B cell (primary cell): ENCODE results near the gene TANC1. TPM values are rescaled to one million over a fixed set of nuclear protein-coding genes. Genes with fewer than 3 reads are reported as not detected.

ENCODE experiments used
- ATAC-seq: fragments of 200-7000 bp; cut with Tn5 transposase; one replicate; pipeline ENCODE4 v1.10.0; 2021; ENCODE audit warnings: low read depth, mild to moderate bottlenecking, moderate number of reproducible peaks, moderate library complexity
- CTCF ChIA-PET: fragments of 350-600 bp; sonication (Branson Sonifier 250); formaldehyde crosslinking; loops from one replicate; lab custom pipeline; 2021; ENCODE audit warnings: antibody characterized with exemption, inconsistent platforms; lab: Charles Lee
- POLR2A ChIA-PET: fragments of 350-600 bp; sonication (Branson Sonifier 250); formaldehyde crosslinking; loops from one replicate; lab custom pipeline; 2021; ENCODE audit warnings: antibody characterized with exemption; lab: Charles Lee
- DNase-seq: peaks from one replicate; pipeline ENCODE4 v3.0.0; 2013
- H2AFZ ChIP-seq: 2 replicates; pipeline ENCODE4 v1.6.1; 2012; ENCODE audit warnings: mild to moderate bottlenecking, low read depth, low read length; ENCODE audit not compliant: insufficient read depth, poor library complexity, severe bottlenecking
- H3K27ac ChIP-seq, 2 donors: 1 replicate in 1 of 2; 2 replicates in 1 of 2; pipeline ENCODE4 v1.5.1; 2012 to 2013; ENCODE audit warnings: low read length in 2 of 2, mild to moderate bottlenecking in 2 of 2, moderate library complexity in 1 of 2
- H3K27me3 ChIP-seq, 4 experiments: fragments of 200-600 bp in 1 of 4; sonication (generic) in 1 of 4; replicated peaks in 1 of 4; 1 replicate in 2 of 4; 2 replicates in 2 of 4; pipeline versions ENCODE4 v1.6.1 to v1.7.0; 2013 to 2016; ENCODE audit warnings: low read length in 3 of 4, mild to moderate bottlenecking in 2 of 4, mixed read lengths in 1 of 4, moderate library complexity in 1 of 4; ENCODE audit not compliant: insufficient read depth in 4 of 4, control insufficient read depth in 3 of 4; ENCODE audit errors: control extremely low read depth in 1 of 4
- H3K36me3 ChIP-seq, 2 experiments: replicated peaks in 1 of 2; 1 replicate in 1 of 2; 2 replicates in 1 of 2; pipeline versions ENCODE4 v1.6.1 to v1.7.1; 2013; ENCODE audit warnings: low read length in 1 of 2; ENCODE audit not compliant: insufficient read depth in 2 of 2, control insufficient read depth in 1 of 2; ENCODE audit errors: control extremely low read depth in 1 of 2, extremely low read depth in 1 of 2
- H3K4me1 ChIP-seq, 2 donors: fragments of 200-600 bp in 1 of 2; sonication (generic) in 1 of 2; 1 replicate in 1 of 2; 2 replicates in 1 of 2; pipeline versions ENCODE4 v1.5.1 to v1.6.1; 2013 to 2017; ENCODE audit warnings: low read length in 2 of 2; ENCODE audit not compliant: control insufficient read depth in 2 of 2, insufficient read depth in 2 of 2
- H3K4me2 ChIP-seq: replicated peaks from 2 replicates; pipeline ENCODE3; 2012; ENCODE audit warnings: mild to moderate bottlenecking, low read depth, low read length; ENCODE audit not compliant: poor library complexity, severe bottlenecking
- H3K4me3 ChIP-seq, 5 experiments: fragments of 200-600 bp in 1 of 5; sonication (generic) in 1 of 5; 1 replicate in 3 of 5; 2 replicates in 2 of 5; pipeline versions ENCODE4 v1.5.1 to v1.7.0; 2011 to 2016; ENCODE audit warnings: low read length in 4 of 5, mild to moderate bottlenecking in 4 of 5, low read depth in 2 of 5, control low read depth in 1 of 5, moderate library complexity in 1 of 5; ENCODE audit not compliant: insufficient read depth in 1 of 5; ENCODE audit errors: control extremely low read depth in 1 of 5, extremely low read depth in 1 of 5
- H3K79me2 ChIP-seq: fragments of 200-600 bp; sonication (generic); one replicate; pipeline ENCODE4 v1.6.0; 2016; ENCODE audit warnings: low read length; ENCODE audit not compliant: control insufficient read depth, insufficient read depth
- H3K9ac ChIP-seq: fragments of 200-600 bp; sonication (generic); 2 replicates; pipeline ENCODE4 v1.6.1; 2017; ENCODE audit warnings: mild to moderate bottlenecking, low read length, moderate library complexity
- H3K9me3 ChIP-seq, 3 donors: one replicate each; pipeline versions ENCODE4 v1.6.1 to v1.7.1; 2013; ENCODE audit warnings: low read length in 2 of 3; ENCODE audit not compliant: control insufficient read depth in 2 of 3, insufficient read depth in 1 of 3; ENCODE audit errors: control extremely low read depth in 1 of 3
- H4K20me1 ChIP-seq: 2 replicates; pipeline ENCODE4 v1.6.0; 2012; ENCODE audit warnings: mild to moderate bottlenecking, low read length; ENCODE audit not compliant: insufficient read depth, control insufficient read depth, poor library complexity, severe bottlenecking
- H3K27ac Mint-ChIP-seq: one replicate; pipeline ENCODE4 v1.8.0; 2021; ENCODE audit warnings: mixed read lengths
- H3K27me3 Mint-ChIP-seq: one replicate; pipeline ENCODE4 v1.8.0; 2021; ENCODE audit warnings: mixed read lengths
- H3K4me1 Mint-ChIP-seq: one replicate; pipeline ENCODE4 v1.8.0; 2021; ENCODE audit warnings: mixed read lengths
- H3K4me3 Mint-ChIP-seq: one replicate; pipeline ENCODE4 v1.8.0; 2021; ENCODE audit warnings: mixed read lengths
- H3K9me3 Mint-ChIP-seq: one replicate; pipeline ENCODE4 v1.8.0; 2022; ENCODE audit warnings: mixed read lengths; ENCODE audit not compliant: insufficient read depth
- EZH2 ChIP-seq: IDR thresholded peaks from 2 replicates; pipeline ENCODE4 v1.6.1; 2012; ENCODE audit warnings: borderline replicate concordance, low read depth, mild to moderate bottlenecking, moderate library complexity, low read length; ENCODE audit not compliant: insufficient read depth, poor library complexity, severe bottlenecking
- WGBS: methylation state at CpG from one replicate; pipeline ENCODE4 v1.1.5; 2013; ENCODE audit warnings: missing lambda C conversion rate; ENCODE audit not compliant: insufficient coverage; 5-methylcytosine and 5-hydroxymethylcytosine counted together
- intact Hi-C: fragments of 100-400 bp; cut with micrococcal nuclease; formaldehyde crosslinking; loops from one replicate; pipeline ENCODE4 v1.10.0; 2022
- polyA plus RNA-seq: library from polyadenylated mRNA; depleted of rRNA; stranded (reverse); fragments of >200 nt; gene quantifications from 2 replicates; pipeline ENCODE4 v1.2.3, GENCODE V29; 2012
- total RNA-seq, 2 donors: library from RNA; stranded (reverse); fragments of 120-200 nt in 1 of 2; gene quantifications; 1 replicate in 1 of 2; 2 replicates in 1 of 2; pipeline versions ENCODE4 v1.2.3 to v1.2.4, GENCODE V29; 2013 to 2022
- TF ChIP-seq, protein P1 (sequence below): fragments of 200-600 bp; IDR thresholded peaks from one replicate; pipeline ENCODE4 v1.8.0; 2022; ENCODE audit warnings: antibody characterized with exemption, mild to moderate bottlenecking

The TANC1 gene
- total and polyA plus RNA-seq, 2 donors (not counting 1 experiment from before 2014, with no cell fraction given): 0.13 TPM; not detected in 1

- no peaks in the 10 kb centered on the region for H3K4me1 Mint-ChIP-seq
- Histone ChIP-seq H2AFZ (no peak overlapping the region), H3K4me2 (no peak overlapping the region), H3K79me2 (no peaks in the 10 kb centered on the region), H4K20me1 (no peaks in the 10 kb centered on the region), H3K36me3 (no peaks in the 10 kb centered on the region), H3K4me3 (no peak overlapping the region), H3K4me1 (no peaks in the 10 kb centered on the region), H3K9me3 (no peaks in the 10 kb centered on the region), H3K27me3 (no peaks in the 10 kb centered on the region), H3K27ac (no peak overlapping the region), H3K9ac (no peak overlapping the region)
- TF ChIP-seq EZH2: no peak
- TF ChIP-seq, protein P1, sequence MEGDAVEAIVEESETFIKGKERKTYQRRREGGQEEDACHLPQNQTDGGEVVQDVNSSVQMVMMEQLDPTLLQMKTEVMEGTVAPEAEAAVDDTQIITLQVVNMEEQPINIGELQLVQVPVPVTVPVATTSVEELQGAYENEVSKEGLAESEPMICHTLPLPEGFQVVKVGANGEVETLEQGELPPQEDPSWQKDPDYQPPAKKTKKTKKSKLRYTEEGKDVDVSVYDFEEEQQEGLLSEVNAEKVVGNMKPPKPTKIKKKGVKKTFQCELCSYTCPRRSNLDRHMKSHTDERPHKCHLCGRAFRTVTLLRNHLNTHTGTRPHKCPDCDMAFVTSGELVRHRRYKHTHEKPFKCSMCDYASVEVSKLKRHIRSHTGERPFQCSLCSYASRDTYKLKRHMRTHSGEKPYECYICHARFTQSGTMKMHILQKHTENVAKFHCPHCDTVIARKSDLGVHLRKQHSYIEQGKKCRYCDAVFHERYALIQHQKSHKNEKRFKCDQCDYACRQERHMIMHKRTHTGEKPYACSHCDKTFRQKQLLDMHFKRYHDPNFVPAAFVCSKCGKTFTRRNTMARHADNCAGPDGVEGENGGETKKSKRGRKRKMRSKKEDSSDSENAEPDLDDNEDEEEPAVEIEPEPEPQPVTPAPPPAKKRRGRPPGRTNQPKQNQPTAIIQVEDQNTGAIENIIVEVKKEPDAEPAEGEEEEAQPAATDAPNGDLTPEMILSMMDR: no peak
- 97% methylated on average over 7 of the region's 7 CpGs for WGBS
- DNase-seq (no peak), ATAC-seq (no peak)
- H3K4me3 Mint-ChIP-seq: no peak overlapping the region
- H3K27me3 Mint-ChIP-seq: no peaks in the 10 kb centered on the region
- POLR2A ChIA-PET: no interaction called here
- no peak overlapping the region for H3K27ac Mint-ChIP-seq
- CTCF ChIA-PET: no interaction called here
- H3K9me3 Mint-ChIP-seq: no peaks in the 10 kb centered on the region
- intact Hi-C loops: no loop called here
These were observed 209.5 kb downstream of the TANC1 start for GRCh38 chr2:159177957-159178356.

DNA sequence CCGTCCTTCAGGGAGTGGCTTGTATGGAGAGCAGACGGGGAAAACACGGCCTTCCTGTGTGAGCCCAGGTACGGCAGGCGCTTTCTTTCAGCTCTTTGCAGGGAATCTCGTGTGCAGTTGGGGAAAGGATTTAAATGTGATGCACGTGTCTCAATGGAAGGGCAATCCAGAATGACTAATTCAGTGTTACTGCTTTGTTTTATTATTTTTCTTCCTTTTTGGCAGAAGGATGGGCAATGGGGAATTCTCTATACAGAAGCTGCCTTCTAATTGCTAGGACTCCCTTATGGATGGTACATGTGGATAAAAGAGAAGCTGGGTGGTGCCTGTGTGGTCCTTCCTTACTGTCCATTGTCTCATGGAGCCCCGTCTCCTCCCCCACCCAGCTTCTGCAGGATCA is 210.7 kb downstream of the TANC1 start:
- H3K4me3 ChIP-seq: no peak overlapping the region
- no peak overlapping the region for H3K27ac ChIP-seq
- H3K4me1 ChIP-seq: no peaks in the 10 kb centered on the region
- DNase-seq: no peak
- Mint-ChIP-seq H3K27me3 (no peaks in the 10 kb centered on the region), H3K27ac (no peak overlapping the region), H3K9me3 (no peaks in the 10 kb centered on the region), H3K4me1 (no peaks in the 10 kb centered on the region), H3K4me3 (no peak overlapping the region)
- no peaks in the 10 kb centered on the region for H3K36me3 ChIP-seq
- H2AFZ ChIP-seq: no peak overlapping the region
- CTCF ChIA-PET: no interaction called here
- H4K20me1 ChIP-seq: no peaks in the 10 kb centered on the region
- H3K9me3 ChIP-seq: no peaks in the 10 kb centered on the region
- TF ChIP-seq EZH2: no peak
- TF ChIP-seq, protein P1: no peak
- 96% methylated on average over 7 of the region's 8 CpGs for WGBS
- POLR2A ChIA-PET: no interaction called here
- no peaks in the 10 kb centered on the region for H3K27me3 ChIP-seq
- no peaks in the 10 kb centered on the region for H3K79me2 ChIP-seq
- H3K9ac ChIP-seq: no peak overlapping the region
- ATAC-seq: no peak
- intact Hi-C loops: no loop called here
- H3K4me2 ChIP-seq: no peak overlapping the region
